ENCODE measurements around the gene PPP1R3A. TPM values are rescaled to one million over a fixed set of nuclear protein-coding genes. Genes with fewer than 3 reads are reported as not detected.

PPP1R3A gene
- total RNA-seq, 1 experiment from 2014 or later = not detected

GRCh38 chr7:113840954-113841353, 77.9 kb downstream of the PPP1R3A start:
- no peaks in the 10 kb centered on the region for H3K9me2 ChIP-seq (ENCODE audit: insufficient read depth)
- H3K4me1 ChIP-seq (ENCODE audit: control insufficient read depth in 1 of 2, insufficient read depth in 2 of 2, low read length in 2 of 2) = no peaks in the 10 kb centered on the region
- ChIA-PET POLR2A (no interaction called here), CTCF (no interaction called here), RAD21 (ENCODE audit: low non-redundant PET in 1 of 2, low total read pairs in 2 of 2, uncharacterized antibody in 2 of 2, unreplicated experiment in 2 of 2) (no interaction called here)
- DNase-seq (ENCODE audit: low read depth, low spot score) = no peak
- intact Hi-C loops (cut with micrococcal nuclease) = no loop called here
- no peaks in the 10 kb centered on the region for H3K27me3 ChIP-seq (ENCODE audit: insufficient read depth, low read length)
- no peaks in the 10 kb centered on the region for H3K36me3 ChIP-seq (ENCODE audit: control insufficient read depth in 1 of 2, insufficient read depth in 2 of 2, low read length in 2 of 2)
- no peak for TF ChIP-seq SP1 (IDR thresholded peaks at IDR 0.05; ENCODE audit: low read depth)
- no peak overlapping the region for H2AFZ ChIP-seq (ENCODE audit: low read depth, low read length, poor library complexity, severe bottlenecking)
- no peaks in the 10 kb centered on the region for H3K9me3 ChIP-seq (ENCODE audit: control insufficient read depth in 1 of 2, insufficient read depth in 1 of 2, low read depth in 1 of 2, low read length in 2 of 2)
- H3K27ac ChIP-seq (ENCODE audit: low read depth, low read length) = no peak overlapping the region
- BruUV-seq (replicated peaks) = no TSS peak
- no peaks in the 10 kb centered on the region for H3K79me2 ChIP-seq (ENCODE audit: insufficient read depth, low read length)
- no peak overlapping the region for H3K9ac ChIP-seq (ENCODE audit: low read length)
- H4K20me1 ChIP-seq (ENCODE audit: insufficient read depth) = no peaks in the 10 kb centered on the region
- H3K4me2 ChIP-seq (ENCODE audit: low read length) = no peak overlapping the region
- ATAC-seq = no peak
- H3K4me3 ChIP-seq (replicated peaks in 1 of 2; ENCODE audit: low read depth in 1 of 2, low read length in 2 of 2) = no peak overlapping the region

DNA sequence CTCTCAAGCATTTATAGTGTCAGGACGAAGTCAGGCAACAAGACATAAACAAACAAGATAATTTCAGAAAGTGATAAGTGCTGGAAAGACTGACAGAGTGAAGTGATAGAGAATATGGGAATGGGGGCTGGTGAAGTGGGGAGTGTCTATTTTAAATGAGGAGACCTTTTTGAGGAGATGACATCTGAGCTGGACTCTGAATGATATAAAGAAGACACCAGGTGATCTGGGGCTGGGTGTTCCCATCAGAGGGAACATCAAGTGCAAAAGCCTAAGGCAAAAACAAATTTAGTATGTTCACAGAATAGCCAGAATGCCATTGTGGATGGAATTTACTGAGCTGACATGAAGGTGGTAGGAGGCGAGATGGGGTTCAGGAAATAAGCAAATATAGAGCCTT, 83.4 kb downstream of the PPP1R3A start:
- Histone ChIP-seq H3K9me3 (ENCODE audit: control insufficient read depth in 1 of 2, insufficient read depth in 1 of 2, low read depth in 1 of 2, low read length in 2 of 2) (no peaks in the 10 kb centered on the region), H2AFZ (ENCODE audit: low read depth, low read length, poor library complexity, severe bottlenecking) (no peak overlapping the region), H3K9ac (ENCODE audit: low read length) (no peak overlapping the region), H4K20me1 (ENCODE audit: insufficient read depth) (no peaks in the 10 kb centered on the region), H3K27me3 (ENCODE audit: insufficient read depth, low read length) (no peaks in the 10 kb centered on the region), H3K4me2 (ENCODE audit: low read length) (no peak overlapping the region), H3K4me3 (replicated peaks in 1 of 2; ENCODE audit: low read depth in 1 of 2, low read length in 2 of 2) (no peak overlapping the region), H3K4me1 (ENCODE audit: control insufficient read depth in 1 of 2, insufficient read depth in 2 of 2, low read length in 2 of 2) (no peaks in the 10 kb centered on the region), H3K27ac (ENCODE audit: low read depth, low read length) (no peak overlapping the region), H3K36me3 (ENCODE audit: control insufficient read depth in 1 of 2, insufficient read depth in 2 of 2, low read length in 2 of 2) (no peaks in the 10 kb centered on the region), H3K79me2 (ENCODE audit: insufficient read depth, low read length) (no peaks in the 10 kb centered on the region), H3K9me2 (ENCODE audit: insufficient read depth) (no peaks in the 10 kb centered on the region)
- no peak for TF ChIP-seq CBX3 (IDR thresholded peaks at IDR 0.05; ENCODE audit: low read depth)
- no peak for TF ChIP-seq TCF7L2 (IDR thresholded peaks at IDR 0.05; ENCODE audit: borderline replicate concordance, extremely low read depth, insufficient read depth, insufficient read length)
- ATAC-seq (no peak), DNase-seq (ENCODE audit: low read depth, low spot score) (no peak)
- intact Hi-C loops (cut with micrococcal nuclease) = no loop called here
- RAD21 ChIA-PET (ENCODE audit: low non-redundant PET in 1 of 2, low total read pairs in 2 of 2, uncharacterized antibody in 2 of 2, unreplicated experiment in 2 of 2) = no interaction called here
- BruUV-seq (replicated peaks) = no TSS peak
- POLR2A ChIA-PET = no interaction called here
- CTCF ChIA-PET = no interaction called here

DNA sequence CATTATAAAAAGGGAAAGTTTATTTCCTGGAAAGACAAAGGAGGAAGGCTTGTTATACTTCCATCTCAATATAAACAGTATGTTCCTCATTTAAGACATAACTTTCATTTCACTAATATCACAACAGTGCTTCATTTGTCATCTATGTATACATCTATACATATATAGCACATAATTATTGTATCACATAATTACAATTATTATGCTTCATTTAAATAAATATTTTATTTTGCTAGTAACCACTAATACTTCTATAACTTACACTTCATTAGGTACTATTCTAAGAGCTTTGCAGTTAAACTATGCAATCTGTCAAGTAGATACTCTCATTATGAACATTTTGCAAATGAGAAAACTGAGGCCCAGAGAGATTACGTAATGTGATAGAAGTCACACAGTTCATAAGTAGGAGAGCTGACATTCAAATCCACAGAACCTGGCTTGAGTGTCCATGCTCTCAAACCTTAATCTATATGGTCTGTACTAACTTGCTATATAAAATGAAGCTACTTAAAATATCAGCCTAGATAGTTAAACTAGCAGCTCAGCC, 86.5 kb downstream of the PPP1R3A start:
- no peaks in the 10 kb centered on the region for H3K9me3 ChIP-seq (ENCODE audit: control insufficient read depth in 1 of 2, insufficient read depth in 1 of 2, low read depth in 1 of 2, low read length in 2 of 2)
- DNase-seq (ENCODE audit: low read depth, low spot score) = no peak

More for the DNA sequence above, 86.5 kb downstream of the PPP1R3A start:
- Histone ChIP-seq H3K36me3 (ENCODE audit: control insufficient read depth in 1 of 2, insufficient read depth in 2 of 2, low read length in 2 of 2) (no peaks in the 10 kb centered on the region), H3K9ac (ENCODE audit: low read length) (no peak overlapping the region), H3K79me2 (ENCODE audit: insufficient read depth, low read length) (no peaks in the 10 kb centered on the region), H3K4me3 (replicated peaks in 1 of 2; ENCODE audit: low read depth in 1 of 2, low read length in 2 of 2) (no peak overlapping the region), H3K27ac (ENCODE audit: low read depth, low read length) (no peak overlapping the region), H3K4me1 (ENCODE audit: control insufficient read depth in 1 of 2, insufficient read depth in 2 of 2, low read length in 2 of 2) (no peaks in the 10 kb centered on the region), H3K4me2 (ENCODE audit: low read length) (no peak overlapping the region), H4K20me1 (ENCODE audit: insufficient read depth) (no peaks in the 10 kb centered on the region), H3K9me2 (ENCODE audit: insufficient read depth) (no peaks in the 10 kb centered on the region), H3K27me3 (ENCODE audit: insufficient read depth, low read length) (no peaks in the 10 kb centered on the region), H2AFZ (ENCODE audit: low read depth, low read length, poor library complexity, severe bottlenecking) (no peak overlapping the region)
- no TSS peak for BruUV-seq (replicated peaks)
- ChIA-PET POLR2A (no interaction called here), CTCF (interaction anchor here (1.1 kb wide), 1 partner anchor 58 kb away, joined by 5 read pairs; no protein-coding TSS in a partner anchor), RAD21 (ENCODE audit: low non-redundant PET in 1 of 2, low total read pairs in 2 of 2, uncharacterized antibody in 2 of 2, unreplicated experiment in 2 of 2) (no interaction called here)
- no peak for TF ChIP-seq CBX3 (IDR thresholded peaks at IDR 0.05; ENCODE audit: low read depth)
- TF ChIP-seq, protein P1, sequence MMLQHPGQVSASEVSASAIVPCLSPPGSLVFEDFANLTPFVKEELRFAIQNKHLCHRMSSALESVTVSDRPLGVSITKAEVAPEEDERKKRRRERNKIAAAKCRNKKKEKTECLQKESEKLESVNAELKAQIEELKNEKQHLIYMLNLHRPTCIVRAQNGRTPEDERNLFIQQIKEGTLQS (IDR thresholded peaks at IDR 0.05) = no peak
- no peak for TF ChIP-seq REST (IDR thresholded peaks at IDR 0.05; ENCODE audit: low read depth)
- no peak for TF ChIP-seq SP1 (IDR thresholded peaks at IDR 0.05; ENCODE audit: low read depth)
- no peak for TF ChIP-seq ZNF274 (IDR thresholded peaks at IDR 0.05; ENCODE audit: low read depth, low read length)
- TF ChIP-seq SIN3A (IDR thresholded peaks at IDR 0.05; ENCODE audit: low read depth) = no peak
- intact Hi-C loops (cut with micrococcal nuclease) = no loop called here
- no peak for ATAC-seq
